ENCODE data around the gene CACNA1D. TPM values are rescaled to one million over a fixed set of nuclear protein-coding genes. Genes with fewer than 3 reads are reported as not detected.

CACNA1D gene
- total and polyA plus RNA-seq, 9 of the 15 experiments (the other 6 are each of a cell fraction or from before 2014, with no cell fraction given), result 0.29 TPM; not detected in 8

DNA sequence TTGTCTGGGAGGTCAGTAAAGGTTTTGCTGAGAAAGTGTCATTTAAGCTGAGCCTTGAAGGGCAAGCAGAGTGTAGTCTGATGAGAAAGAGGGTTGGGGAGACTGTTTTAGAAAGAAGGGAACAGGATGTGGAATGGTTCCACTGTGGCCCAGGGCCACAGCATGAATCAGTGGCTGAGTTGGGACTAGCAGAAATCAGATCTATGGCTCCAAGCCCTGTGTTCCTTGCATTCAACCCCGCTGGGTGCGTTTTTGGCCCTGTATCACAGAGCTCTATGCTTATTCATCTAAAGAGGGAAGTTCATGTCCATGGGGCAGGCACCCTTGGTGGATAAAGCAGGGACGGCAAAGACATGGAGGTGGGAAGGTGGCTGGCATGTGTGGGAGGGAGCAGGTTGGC, 151.3 kb downstream of the CACNA1D start (continued):
- TF ChIP-seq, protein P1, sequence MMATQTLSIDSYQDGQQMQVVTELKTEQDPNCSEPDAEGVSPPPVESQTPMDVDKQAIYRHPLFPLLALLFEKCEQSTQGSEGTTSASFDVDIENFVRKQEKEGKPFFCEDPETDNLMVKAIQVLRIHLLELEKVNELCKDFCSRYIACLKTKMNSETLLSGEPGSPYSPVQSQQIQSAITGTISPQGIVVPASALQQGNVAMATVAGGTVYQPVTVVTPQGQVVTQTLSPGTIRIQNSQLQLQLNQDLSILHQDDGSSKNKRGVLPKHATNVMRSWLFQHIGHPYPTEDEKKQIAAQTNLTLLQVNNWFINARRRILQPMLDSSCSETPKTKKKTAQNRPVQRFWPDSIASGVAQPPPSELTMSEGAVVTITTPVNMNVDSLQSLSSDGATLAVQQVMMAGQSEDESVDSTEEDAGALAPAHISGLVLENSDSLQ (IDR thresholded peaks at IDR 0.05), result no peak

DNA sequence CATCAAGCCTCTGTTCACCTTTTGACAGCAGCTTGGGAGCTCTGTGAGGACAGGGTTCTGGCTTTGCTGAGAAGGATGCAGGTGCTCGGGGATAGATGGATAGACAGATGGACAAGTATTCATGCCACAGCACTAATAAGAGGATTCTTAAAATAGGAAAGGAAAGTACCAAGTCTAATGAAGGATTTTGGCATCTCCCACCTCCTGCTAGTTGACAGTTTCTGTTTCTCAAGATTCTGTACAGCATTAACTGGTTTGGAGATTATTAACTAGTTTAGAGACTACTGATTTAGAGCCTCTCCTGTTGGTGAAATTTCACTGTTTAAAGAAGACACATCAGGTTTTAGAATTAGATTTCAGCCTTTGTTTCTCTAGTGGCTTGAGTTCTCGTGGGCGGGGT, 152.3 kb downstream of the CACNA1D start:
- no peaks in the 10 kb centered on the region for H3K79me2 ChIP-seq (ENCODE audit: control insufficient read depth, insufficient read depth, low read length)
- in situ Hi-C loops (cut with MboI), result no loop called here
- DNase-seq (ENCODE audit: extremely low read depth in 1 of 4, low spot score in 3 of 4) (no peak), ATAC-seq (no peak), FAIRE-seq (no peak)
- 0% methylated on average over 3 of the region's 3 CpGs for WGBS (ENCODE audit: insufficient coverage, low coverage, missing lambda C conversion rate)
- H3K9me1 ChIP-seq (ENCODE audit: control insufficient read depth, insufficient read depth, low read length), result no peaks in the 10 kb centered on the region
- H3K27ac ChIP-seq (ENCODE audit: extremely low read depth, low read depth, low read length), result no peak overlapping the region
- intact Hi-C loops (cut with micrococcal nuclease), result no loop called here
- H4K20me1 ChIP-seq (replicated peaks; ENCODE audit: control insufficient read depth, insufficient read depth, low read length), result no peaks in the 10 kb centered on the region
- TF ChIP-seq, protein P2, sequence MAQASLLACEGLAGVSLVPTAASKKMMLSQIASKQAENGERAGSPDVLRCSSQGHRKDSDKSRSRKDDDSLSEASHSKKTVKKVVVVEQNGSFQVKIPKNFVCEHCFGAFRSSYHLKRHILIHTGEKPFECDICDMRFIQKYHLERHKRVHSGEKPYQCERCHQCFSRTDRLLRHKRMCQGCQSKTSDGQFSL (CRISPR knock-in tag; IDR thresholded peaks at IDR 0.05), result no peak
- TF ChIP-seq, protein P2 (tag; IDR thresholded peaks at IDR 0.05), result no peak
- TF ChIP-seq POLR3A (IDR thresholded peaks at IDR 0.05; ENCODE audit: borderline replicate concordance, extremely low read depth, insufficient read depth, insufficient read length), result no peak
- TF ChIP-seq LCOR (CRISPR knock-in tag; IDR thresholded peaks at IDR 0.05), result no peak
- TF ChIP-seq EZH2 (IDR thresholded peaks at IDR 0.05; ENCODE audit: borderline replicate concordance, low read depth, low read length), result no peak
- TF ChIP-seq, protein P3, sequence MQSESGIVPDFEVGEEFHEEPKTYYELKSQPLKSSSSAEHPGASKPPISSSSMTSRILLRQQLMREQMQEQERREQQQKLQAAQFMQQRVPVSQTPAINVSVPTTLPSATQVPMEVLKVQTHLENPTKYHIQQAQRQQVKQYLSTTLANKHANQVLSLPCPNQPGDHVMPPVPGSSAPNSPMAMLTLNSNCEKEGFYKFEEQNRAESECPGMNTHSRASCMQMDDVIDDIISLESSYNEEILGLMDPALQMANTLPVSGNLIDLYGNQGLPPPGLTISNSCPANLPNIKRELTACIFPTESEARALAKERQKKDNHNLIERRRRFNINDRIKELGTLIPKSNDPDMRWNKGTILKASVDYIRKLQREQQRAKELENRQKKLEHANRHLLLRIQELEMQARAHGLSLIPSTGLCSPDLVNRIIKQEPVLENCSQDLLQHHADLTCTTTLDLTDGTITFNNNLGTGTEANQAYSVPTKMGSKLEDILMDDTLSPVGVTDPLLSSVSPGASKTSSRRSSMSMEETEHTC (IDR thresholded peaks at IDR 0.05), result no peak
- POLR2A ChIA-PET, result no interaction called here
- no peak overlapping the region for H2AFZ ChIP-seq (ENCODE audit: low read depth, low read length)
- no peaks in the 10 kb centered on the region for H3K4me1 ChIP-seq (replicated peaks in 1 of 2; ENCODE audit: control insufficient read depth in 2 of 2, insufficient read depth in 2 of 2, low read length in 2 of 2)
- H3K9me3 ChIP-seq (replicated peaks; ENCODE audit: control insufficient read depth, insufficient read depth, low read depth, low read length), result no peaks in the 10 kb centered on the region
- no peaks in the 10 kb centered on the region for H3K36me3 ChIP-seq (ENCODE audit: control insufficient read depth, insufficient read depth, low read length)
- no TSS peak for BruUV-seq (replicated peaks)
- H3K9ac ChIP-seq (ENCODE audit: insufficient read depth in 1 of 2, low read depth in 2 of 2, low read length in 2 of 2), result no peak overlapping the region
- peaks cover 3 to 17% of the 10 kb centered on the region in 2 experiments; a peak in 3 of 5 replicates for H3K27me3 ChIP-seq (ENCODE audit: control insufficient read depth in 2 of 2, insufficient read depth in 2 of 2, low read length in 2 of 2)
- H3K4me3 ChIP-seq, result no peak overlapping the region
- H3K4me2 ChIP-seq (ENCODE audit: insufficient read depth, low read length), result no peak overlapping the region
- CTCF ChIA-PET (ENCODE audit: low intra/inter-chr PET ratio), result no interaction called here

Data from K562 (cell line).